Adipocyte (in vitro differentiated cells): ENCODE data around the gene FGFR2.
"Not testable (repeated sequence)": the region's sequence is repeated elsewhere in the genome, so short reads cannot be mapped to it uniquely, and the experiment has no call there.

ENCODE experiments used
- DNase-seq: peaks from one replicate; pipeline ENCODE4 v3.0.0-alpha.2; 2015; ENCODE audit warnings: low read depth
- H3K27me3 ChIP-seq: replicated peaks from 2 replicates; pipeline ENCODE4 v1.7.0; 2013; ENCODE audit warnings: mild to moderate bottlenecking, low read length, moderate library complexity; ENCODE audit not compliant: control insufficient read depth, insufficient read depth
- H3K36me3 ChIP-seq: 2 replicates; pipeline ENCODE4 v1.7.0; 2013; ENCODE audit warnings: low read length, mild to moderate bottlenecking, moderate library complexity; ENCODE audit not compliant: control insufficient read depth, insufficient read depth, severe bottlenecking
- H3K4me1 ChIP-seq: 2 replicates; pipeline ENCODE4 v1.7.0; 2013; ENCODE audit warnings: mild to moderate bottlenecking, low read length, moderate library complexity; ENCODE audit not compliant: control insufficient read depth, insufficient read depth
- H3K4me3 ChIP-seq: 2 replicates; pipeline ENCODE4 v1.7.0; 2013; ENCODE audit warnings: mild to moderate bottlenecking, low read length, moderate library complexity
- H3K9ac ChIP-seq: 2 replicates; pipeline ENCODE4 v1.7.0; 2013; ENCODE audit warnings: mild to moderate bottlenecking, low read length, moderate library complexity
- H3K9me3 ChIP-seq: 2 replicates; pipeline ENCODE4 v1.7.0; 2013; ENCODE audit warnings: mild to moderate bottlenecking, low read length, moderate library complexity; ENCODE audit not compliant: control insufficient read depth

Gene FGFR2

GRCh38 chr10:121530481-121531075, 67.7 kb downstream of the FGFR2 start:
- peaks cover 22% of the 10 kb centered on the region for H3K27me3 ChIP-seq
- H3K36me3 ChIP-seq: no peaks in the 10 kb centered on the region
- no peak for DNase-seq
- no peak overlapping the region for H3K4me3 ChIP-seq
- no peak overlapping the region for H3K9ac ChIP-seq
- H3K9me3 ChIP-seq: no peaks in the 10 kb centered on the region
- no peaks in the 10 kb centered on the region for H3K4me1 ChIP-seq

- H3K36me3 ChIP-seq: no peaks in the 10 kb centered on the region
- peaks cover 27% of the 10 kb centered on the region for H3K27me3 ChIP-seq
- no peak overlapping the region for H3K9ac ChIP-seq
- H3K9me3 ChIP-seq: no peaks in the 10 kb centered on the region
- DNase-seq: no peak
- no peak overlapping the region for H3K4me3 ChIP-seq
- H3K4me1 ChIP-seq: no peaks in the 10 kb centered on the region
Measured at GRCh38 chr10:121527690-121528089, 70.6 kb downstream of the FGFR2 start.

DNA sequence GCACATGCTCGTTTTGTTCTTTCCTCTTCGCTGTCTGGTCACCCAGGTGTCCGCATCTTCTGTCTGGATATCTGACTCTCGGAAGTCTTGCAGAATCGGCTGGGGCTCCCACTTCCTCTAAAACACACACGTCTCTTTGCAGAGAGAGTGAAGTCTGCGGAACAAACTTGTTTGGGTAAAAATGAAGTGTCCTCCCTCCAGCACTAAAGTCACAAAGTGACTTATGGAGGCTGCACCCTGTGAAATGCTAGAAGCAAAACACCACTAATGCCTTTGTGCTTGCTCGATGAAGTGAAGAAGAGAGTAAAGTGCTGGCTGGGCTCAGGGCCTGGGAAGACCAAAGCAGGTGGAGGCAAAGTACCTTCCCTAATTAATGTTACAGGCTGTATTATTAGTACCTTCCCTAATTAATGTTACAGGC, 71.4 kb downstream of the FGFR2 start:
- DNase-seq: no peak
- Histone ChIP-seq H3K4me3 (no peak overlapping the region), H3K4me1 (no peaks in the 10 kb centered on the region)

GRCh38 chr10:121526135-121526790, 72.0 kb downstream of the FGFR2 start:
- H3K4me1 ChIP-seq: no peaks in the 10 kb centered on the region
- no peaks in the 10 kb centered on the region for H3K9me3 ChIP-seq
- H3K36me3 ChIP-seq: no peaks in the 10 kb centered on the region
- no peak overlapping the region for H3K9ac ChIP-seq
- no peak overlapping the region for H3K4me3 ChIP-seq
- DNase-seq: no peak
- H3K27me3 ChIP-seq: peaks cover 27% of the 10 kb centered on the region

More for the DNA sequence above, 71.4 kb downstream of the FGFR2 start:
- Histone ChIP-seq H3K27me3 (peaks cover 27% of the 10 kb centered on the region), H3K9me3 (no peaks in the 10 kb centered on the region), H3K36me3 (no peaks in the 10 kb centered on the region), H3K9ac (no peak overlapping the region)

- Histone ChIP-seq H3K36me3 (no peaks in the 10 kb centered on the region), H3K9ac (no peak overlapping the region), H3K27me3 (peaks cover 27% of the 10 kb centered on the region), H3K9me3 (no peaks in the 10 kb centered on the region), H3K4me1 (no peaks in the 10 kb centered on the region), H3K4me3 (no peak overlapping the region)
- DNase-seq: no peak
Measured at GRCh38 chr10:121525251-121526134, 72.8 kb downstream of the FGFR2 start.

- Histone ChIP-seq H3K27me3 (peaks cover 26% of the 10 kb centered on the region), H3K9ac (no peak overlapping the region), H3K36me3 (no peaks in the 10 kb centered on the region), H3K4me1 (no peaks in the 10 kb centered on the region), H3K4me3 (no peak overlapping the region), H3K9me3 (no peaks in the 10 kb centered on the region)
- peak; percentile 28 for DNase-seq
Measured at GRCh38 chr10:121524157-121524817, 74.0 kb downstream of the FGFR2 start.

GRCh38 chr10:121522831-121523230, 75.4 kb downstream of the FGFR2 start:
- H3K4me3 ChIP-seq: no peak overlapping the region
- no peak overlapping the region for H3K9ac ChIP-seq
- DNase-seq: no peak
- H3K4me1 ChIP-seq: no peaks in the 10 kb centered on the region
- no peaks in the 10 kb centered on the region for H3K36me3 ChIP-seq
- peaks cover 26% of the 10 kb centered on the region for H3K27me3 ChIP-seq
- H3K9me3 ChIP-seq: no peaks in the 10 kb centered on the region

- no peak overlapping the region for H3K9ac ChIP-seq
- H3K4me1 ChIP-seq: no peaks in the 10 kb centered on the region
- no peaks in the 10 kb centered on the region for H3K36me3 ChIP-seq
- H3K4me3 ChIP-seq: no peak overlapping the region
- H3K27me3 ChIP-seq: peaks cover 22% of the 10 kb centered on the region
- H3K9me3 ChIP-seq: no peaks in the 10 kb centered on the region
- DNase-seq: no peak
Measured at GRCh38 chr10:121521794-121522556, 76.3 kb downstream of the FGFR2 start.

DNA sequence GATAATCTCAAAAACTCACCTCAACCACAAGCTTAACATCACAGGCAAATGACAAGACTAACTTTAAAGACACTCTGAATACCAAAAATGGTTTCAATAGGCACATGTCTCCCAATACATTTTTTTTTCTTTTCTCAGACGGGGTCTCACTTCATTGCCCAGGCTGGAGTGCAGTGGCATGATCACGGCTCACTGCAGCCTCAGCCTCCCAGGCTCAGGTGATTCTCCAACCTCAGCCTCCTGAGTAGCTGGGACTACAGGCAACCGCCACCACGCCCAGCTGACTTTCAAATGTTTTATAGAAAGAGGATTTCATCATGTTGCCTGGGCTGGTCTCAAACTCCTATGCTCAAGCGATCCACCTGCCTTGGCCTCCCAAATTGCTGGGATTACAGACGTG, 77.7 kb downstream of the FGFR2 start:
- not testable (repeated sequence) for H3K36me3 ChIP-seq, H3K4me1 ChIP-seq, H3K9ac ChIP-seq, H3K4me3 ChIP-seq, DNase-seq, H3K9me3 ChIP-seq
- H3K27me3 ChIP-seq: peaks cover 17% of the 10 kb centered on the region

DNA sequence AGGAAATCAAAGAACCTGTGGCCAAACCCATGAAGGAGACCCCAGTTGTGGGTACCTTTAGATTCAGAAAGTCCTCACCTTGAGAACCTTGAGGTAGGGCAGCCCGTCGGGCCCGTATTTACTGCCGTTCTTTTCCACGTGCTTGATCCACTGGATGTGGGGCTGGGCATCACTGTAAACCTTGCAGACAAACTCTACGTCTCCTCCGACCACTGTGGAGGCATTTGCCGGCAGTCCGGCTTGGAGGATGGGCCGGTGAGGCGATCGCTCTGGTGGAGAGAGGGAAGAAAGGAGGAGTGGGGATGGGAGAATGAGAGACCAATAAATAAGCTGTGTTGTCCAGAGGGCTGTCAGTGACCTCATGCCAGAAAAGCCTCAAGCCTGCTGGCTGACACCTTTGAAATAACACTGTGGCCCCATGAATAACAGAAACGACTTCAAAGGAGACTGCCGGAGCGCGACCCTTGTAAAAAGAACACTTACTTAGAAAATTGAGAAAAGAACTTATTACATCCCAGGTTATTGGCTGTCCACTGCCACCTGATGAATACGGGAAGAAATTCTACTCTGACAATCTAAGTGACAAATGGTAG, 78.2 kb downstream of the FGFR2 start:
- peaks cover 12% of the 10 kb centered on the region for H3K27me3 ChIP-seq
- H3K4me3 ChIP-seq: no peak overlapping the region
- DNase-seq: no peak
- H3K4me1 ChIP-seq: no peaks in the 10 kb centered on the region
- no peaks in the 10 kb centered on the region for H3K9me3 ChIP-seq
- H3K36me3 ChIP-seq: no peaks in the 10 kb centered on the region
- no peak overlapping the region for H3K9ac ChIP-seq
